Caco-2 (cell line): ENCODE results near the gene GABPB1. TPM values are rescaled to one million over a fixed set of nuclear protein-coding genes. Genes with fewer than 3 reads are reported as not detected.

ENCODE experiments used
- BruUV-seq: library from RNA; stranded (reverse); fragments of 400-500 nt; replicated peaks from 2 replicates; lab custom pipeline; 2021; lab: Mats Ljungman, UMichigan
- CTCF ChIA-PET: fragments of 300-600 bp; sonication (Branson Sonifier 250); formaldehyde crosslinking; loops from one replicate; lab custom pipeline; 2022; ENCODE audit warnings: antibody characterized with exemption; lab: Charles Lee
- POLR2A ChIA-PET: fragments of 300-600 bp; sonication (Branson Sonifier 250); formaldehyde crosslinking; loops from one replicate; lab custom pipeline; 2022; ENCODE audit warnings: antibody characterized with exemption; lab: Charles Lee
- DNase-seq, 2 experiments: peaks; one replicate each; pipeline versions ENCODE4 v3.0.0 to v3.0.0-alpha.2; 2020 to 2022
- H3K27me3 ChIP-seq: replicated peaks from 2 replicates; pipeline ENCODE4 v1.6.0; 2011; ENCODE audit warnings: low read length; ENCODE audit not compliant: control insufficient read depth, insufficient read depth
- H3K36me3 ChIP-seq: 2 replicates; pipeline ENCODE4 v1.5.1; 2011; ENCODE audit warnings: low read length; ENCODE audit not compliant: control insufficient read depth, insufficient read depth
- H3K4me1 ChIP-seq: fragments of 250-450 bp; sonication (Bioruptor Pico); 2 replicates; pipeline ENCODE4 v1.5.1; 2020; ENCODE audit warnings: mild to moderate bottlenecking
- H3K4me3 ChIP-seq: 2 replicates; pipeline ENCODE4 v1.5.1; 2011; ENCODE audit warnings: low read depth, mild to moderate bottlenecking, control low read depth, low read length
- H3K9me3 ChIP-seq: fragments of 250-450 bp; sonication (Bioruptor Pico); 2 replicates; pipeline ENCODE4 v1.5.1; 2020; ENCODE audit warnings: mild to moderate bottlenecking, moderate library complexity
- H3K27ac Mint-ChIP-seq: one replicate; pipeline ENCODE4 v1.8.0; 2022; ENCODE audit warnings: mixed read lengths; ENCODE audit not compliant: unreplicated experiment
- H3K27me3 Mint-ChIP-seq: one replicate; pipeline ENCODE4 v1.8.0; 2022; ENCODE audit warnings: mixed read lengths; ENCODE audit not compliant: insufficient read depth, unreplicated experiment
- H3K36me3 Mint-ChIP-seq: one replicate; pipeline ENCODE4 v1.8.0; 2022; ENCODE audit warnings: mild to moderate bottlenecking, mixed read lengths; ENCODE audit not compliant: insufficient read depth, unreplicated experiment
- H3K4me1 Mint-ChIP-seq: one replicate; pipeline ENCODE4 v1.8.0; 2022; ENCODE audit warnings: low read depth, mixed read lengths; ENCODE audit not compliant: unreplicated experiment
- H3K4me3 Mint-ChIP-seq: one replicate; pipeline ENCODE4 v1.8.0; 2022; ENCODE audit warnings: mild to moderate bottlenecking, moderate library complexity, mixed read lengths; ENCODE audit not compliant: unreplicated experiment
- H3K9me3 Mint-ChIP-seq: one replicate; pipeline ENCODE4 v1.8.0; 2022; ENCODE audit warnings: mixed read lengths; ENCODE audit not compliant: unreplicated experiment
- intact Hi-C: fragments of 100-400 bp; cut with micrococcal nuclease; formaldehyde crosslinking; loops from one replicate; pipeline ENCODE4 v1.10.0; 2022; ENCODE audit not compliant: unreplicated experiment
- total RNA-seq: library from RNA; stranded (reverse); gene quantifications from 2 replicates; pipeline ENCODE4 v1.2.3, GENCODE V29; 2022
- TF ChIP-seq, protein P1 (sequence below), 2 experiments: fragments of 200-600 bp in 1 of 2; IDR thresholded peaks; 1 replicate in 1 of 2; 2 replicates in 1 of 2; pipeline versions ENCODE4 v1.5.1 to v1.8.0; 2011 to 2022; ENCODE audit warnings: antibody characterized with exemption in 1 of 2, control low read depth in 1 of 2, inconsistent platforms in 1 of 2, low read depth in 1 of 2, low read length in 1 of 2, mild to moderate bottlenecking in 1 of 2, moderate library complexity in 1 of 2; ENCODE audit not compliant: insufficient read depth in 1 of 2, severe bottlenecking in 1 of 2, unreplicated experiment in 1 of 2

The GABPB1 gene
- total RNA-seq, 1 experiment from 2014 or later: 44.7 TPM

DNA sequence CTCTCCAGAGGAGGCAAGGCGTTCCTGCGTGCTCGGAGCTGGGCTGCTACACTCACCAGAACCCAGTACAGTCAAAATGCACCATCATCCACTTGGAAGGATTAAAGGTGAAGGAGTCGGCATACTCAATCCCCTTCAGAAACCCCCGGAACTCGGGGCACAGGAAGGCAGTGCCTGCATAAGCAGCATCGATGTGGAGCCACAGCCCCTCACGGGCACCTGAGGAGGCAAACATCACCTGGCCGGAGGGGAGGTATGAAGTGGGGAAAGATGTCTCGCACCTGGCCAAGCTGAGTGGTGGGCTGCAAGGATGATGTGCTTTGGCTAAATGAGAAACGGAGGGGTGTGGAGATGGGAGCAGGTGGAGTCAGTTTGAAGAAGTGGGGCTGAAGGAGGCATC lies 102.4 kb downstream of the GABPB1 start:
- TF ChIP-seq, protein P1, sequence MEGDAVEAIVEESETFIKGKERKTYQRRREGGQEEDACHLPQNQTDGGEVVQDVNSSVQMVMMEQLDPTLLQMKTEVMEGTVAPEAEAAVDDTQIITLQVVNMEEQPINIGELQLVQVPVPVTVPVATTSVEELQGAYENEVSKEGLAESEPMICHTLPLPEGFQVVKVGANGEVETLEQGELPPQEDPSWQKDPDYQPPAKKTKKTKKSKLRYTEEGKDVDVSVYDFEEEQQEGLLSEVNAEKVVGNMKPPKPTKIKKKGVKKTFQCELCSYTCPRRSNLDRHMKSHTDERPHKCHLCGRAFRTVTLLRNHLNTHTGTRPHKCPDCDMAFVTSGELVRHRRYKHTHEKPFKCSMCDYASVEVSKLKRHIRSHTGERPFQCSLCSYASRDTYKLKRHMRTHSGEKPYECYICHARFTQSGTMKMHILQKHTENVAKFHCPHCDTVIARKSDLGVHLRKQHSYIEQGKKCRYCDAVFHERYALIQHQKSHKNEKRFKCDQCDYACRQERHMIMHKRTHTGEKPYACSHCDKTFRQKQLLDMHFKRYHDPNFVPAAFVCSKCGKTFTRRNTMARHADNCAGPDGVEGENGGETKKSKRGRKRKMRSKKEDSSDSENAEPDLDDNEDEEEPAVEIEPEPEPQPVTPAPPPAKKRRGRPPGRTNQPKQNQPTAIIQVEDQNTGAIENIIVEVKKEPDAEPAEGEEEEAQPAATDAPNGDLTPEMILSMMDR (IDR thresholded peaks at IDR 0.05; ENCODE audit: insufficient read depth in 1 of 2, low read depth in 1 of 2, low read length in 1 of 2, severe bottlenecking in 1 of 2, unreplicated experiment in 1 of 2): no peak
- no peaks in the 10 kb centered on the region for H3K36me3 ChIP-seq
- CTCF ChIA-PET: no interaction called here
- peaks cover 3% of the 10 kb centered on the region; the same call in 1 of the 2 replicates for H3K4me1 ChIP-seq
- no peaks in the 10 kb centered on the region for H3K9me3 ChIP-seq
- no peak overlapping the region for H3K4me3 ChIP-seq
- no peak overlapping the region for H3K4me3 Mint-ChIP-seq
- H3K27me3 ChIP-seq: no peaks in the 10 kb centered on the region
- no peak overlapping the region for H3K27ac Mint-ChIP-seq
- no peaks in the 10 kb centered on the region for H3K27me3 Mint-ChIP-seq
- intact Hi-C loops: no loop called here
- peaks cover 4% of the 10 kb centered on the region for H3K4me1 Mint-ChIP-seq
- no peak for DNase-seq
- POLR2A ChIA-PET: no interaction called here
- no TSS peak for BruUV-seq
- no peaks in the 10 kb centered on the region for H3K36me3 Mint-ChIP-seq
- H3K9me3 Mint-ChIP-seq: no peaks in the 10 kb centered on the region

DNA sequence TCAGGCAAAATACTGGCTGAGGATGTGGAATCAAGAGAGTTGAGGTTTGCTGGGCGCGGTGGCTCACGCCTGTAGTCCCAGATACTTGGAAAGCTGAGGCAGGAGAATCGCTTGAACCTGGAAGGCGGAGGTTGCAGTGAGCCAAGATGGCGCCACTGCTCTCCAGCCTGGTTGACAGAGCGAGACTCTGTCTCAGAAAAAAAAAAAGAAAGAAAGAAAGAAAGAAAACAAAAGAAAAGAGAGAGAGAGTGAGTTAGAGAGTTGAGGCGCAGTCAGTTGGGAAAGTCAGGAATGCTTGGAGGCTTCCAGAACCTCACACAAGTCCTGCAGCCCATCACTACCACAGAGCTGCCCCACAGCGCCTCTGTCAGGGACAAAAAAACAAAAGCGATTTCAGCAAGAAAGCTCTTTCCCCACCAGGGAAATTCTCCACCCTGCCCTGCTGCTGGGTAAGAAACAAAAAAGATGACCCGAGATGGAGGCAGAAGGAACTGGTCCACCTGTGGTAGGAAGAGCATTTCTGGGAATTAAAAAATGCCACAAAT lies 103.3 kb downstream of the GABPB1 start:
- H3K27ac Mint-ChIP-seq: no peak overlapping the region
- no peak overlapping the region for H3K4me3 Mint-ChIP-seq
- Histone ChIP-seq H3K36me3 (no peaks in the 10 kb centered on the region), H3K4me3 (no peak overlapping the region), H3K4me1 (peaks cover 3% of the 10 kb centered on the region; the same call in 1 of the 2 replicates), H3K9me3 (no peaks in the 10 kb centered on the region), H3K27me3 (no peaks in the 10 kb centered on the region)
- POLR2A ChIA-PET: no interaction called here
- no TSS peak for BruUV-seq
- H3K27me3 Mint-ChIP-seq: no peaks in the 10 kb centered on the region
- peaks cover 4% of the 10 kb centered on the region for H3K4me1 Mint-ChIP-seq
- DNase-seq: no peak
- intact Hi-C loops: no loop called here
- TF ChIP-seq, protein P1 (IDR thresholded peaks at IDR 0.05; ENCODE audit: insufficient read depth in 1 of 2, low read depth in 1 of 2, low read length in 1 of 2, severe bottlenecking in 1 of 2, unreplicated experiment in 1 of 2): no peak
- H3K36me3 Mint-ChIP-seq: no peaks in the 10 kb centered on the region
- CTCF ChIA-PET: no interaction called here
- no peaks in the 10 kb centered on the region for H3K9me3 Mint-ChIP-seq

DNA sequence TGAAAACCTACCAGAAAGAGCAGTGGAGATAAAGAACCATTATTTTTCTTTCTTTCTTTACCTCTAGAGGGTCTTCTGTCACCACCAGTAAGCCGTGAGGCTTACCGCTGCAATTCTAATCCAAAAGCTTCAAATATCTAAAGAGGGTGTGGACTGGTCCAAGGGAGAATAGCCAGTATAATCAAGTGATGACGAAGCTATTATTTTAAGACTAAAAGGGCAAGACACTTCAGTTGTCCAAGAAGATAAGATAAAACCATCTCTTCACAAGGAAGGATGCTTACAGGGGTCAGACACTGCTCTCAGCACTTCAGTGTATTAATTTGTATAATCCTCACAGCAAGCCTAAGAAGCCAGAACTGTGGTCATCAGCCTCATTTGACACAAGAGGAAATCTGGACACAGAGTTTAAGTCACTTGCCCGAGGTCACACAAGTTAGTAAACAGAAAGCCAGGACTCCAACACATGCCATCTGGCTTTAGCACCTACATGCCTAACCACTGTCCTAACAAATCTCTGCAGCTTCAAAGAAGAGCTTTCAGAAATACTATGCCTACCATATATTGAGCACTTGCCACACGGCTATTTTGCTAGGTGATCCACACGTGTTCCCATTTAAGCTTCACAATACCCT lies 104.1 kb downstream of the GABPB1 start:
- no peak overlapping the region for H3K27ac Mint-ChIP-seq

More for the DNA sequence above, 104.1 kb downstream of the GABPB1 start:
- Mint-ChIP-seq H3K27me3 (no peaks in the 10 kb centered on the region), H3K36me3 (no peaks in the 10 kb centered on the region), H3K4me3 (no peak overlapping the region), H3K9me3 (no peaks in the 10 kb centered on the region), H3K4me1 (peaks cover 4% of the 10 kb centered on the region)
- POLR2A ChIA-PET: no interaction called here
- Histone ChIP-seq H3K36me3 (no peaks in the 10 kb centered on the region), H3K27me3 (no peaks in the 10 kb centered on the region), H3K9me3 (no peaks in the 10 kb centered on the region), H3K4me1 (no peaks in the 10 kb centered on the region), H3K4me3 (no peak overlapping the region)
- no peak for DNase-seq
- CTCF ChIA-PET: no interaction called here
- TF ChIP-seq, protein P1 (IDR thresholded peaks at IDR 0.05; ENCODE audit: insufficient read depth in 1 of 2, low read depth in 1 of 2, low read length in 1 of 2, severe bottlenecking in 1 of 2, unreplicated experiment in 1 of 2): no peak
- intact Hi-C loops: no loop called here
- BruUV-seq: no TSS peak
